K562 (cell line): ENCODE results near the gene BET1L. TPM values are rescaled to one million over a fixed set of nuclear protein-coding genes. Genes with fewer than 3 reads are reported as not detected.

ENCODE experiments used
- ATAC-seq: fragments of 200-7000 bp; cut with Tn5 transposase; 3 replicates; pipeline ENCODE4 v1.9.1; 2020; ENCODE audit warnings: moderate library complexity
- BruUV-seq: library from RNA; stranded (reverse); fragments of 400-500 nt; replicated peaks from 2 replicates; lab custom pipeline; 2021; lab: Mats Ljungman, UMichigan
- CTCF ChIA-PET: fragments of 300-600 bp; formaldehyde crosslinking; extraction: SDS; loops from one replicate; lab custom pipeline; 2021; ENCODE audit warnings: low intra/inter-chr PET ratio; lab: Yijun Ruan, JAX
- POLR2A ChIA-PET: fragments of 300-600, 350-650 bp; sonication (Branson Sonifier 250); formaldehyde crosslinking; extraction: SDS; loops from one replicate; lab custom pipeline; 2021; ENCODE audit warnings: antibody characterized with exemption, inconsistent platforms; lab: Yijun Ruan, JAX
- DNase-seq, 4 experiments: peaks; one replicate each; pipeline versions ENCODE4 v3.0.0 to v3.0.0-alpha.2; 2011 to 2018; ENCODE audit warnings: low spot score in 3 of 4, mixed read lengths in 3 of 4; ENCODE audit errors: extremely low read depth in 1 of 4
- FAIRE-seq: peaks from 2 replicates; lab custom pipeline; 2011; peaks lifted over from hg19 to GRCh38; lab: Jason Lieb, UNC
- H2AFZ ChIP-seq: 2 replicates; pipeline ENCODE4 v1.6.0; 2011; ENCODE audit warnings: low read depth, low read length, control low read depth, inconsistent platforms
- H3K27ac ChIP-seq: fragments of 200-600 bp; 3 replicates; pipeline ENCODE4 v1.8.0; 2011; ENCODE audit warnings: low read depth, mild to moderate bottlenecking, control low read depth, inconsistent platforms, low read length, moderate library complexity, mixed read lengths; ENCODE audit errors: extremely low read depth
- H3K27me3 ChIP-seq, 2 experiments: fragments of 300-600 bp in 1 of 2; 2 replicates in 1 of 2; 3 replicates in 1 of 2; pipeline versions ENCODE4 v1.6.0 to v1.8.0; 2011; ENCODE audit warnings: inconsistent platforms in 2 of 2, low read length in 2 of 2, mild to moderate bottlenecking in 1 of 2, mixed read lengths in 1 of 2, moderate library complexity in 1 of 2; ENCODE audit not compliant: control insufficient read depth in 2 of 2, insufficient read depth in 2 of 2
- H3K36me3 ChIP-seq: fragments of 300-600 bp; 3 replicates; pipeline ENCODE4 v1.8.0; 2011; ENCODE audit warnings: mild to moderate bottlenecking, low read length, inconsistent platforms; ENCODE audit not compliant: control insufficient read depth, insufficient read depth
- H3K4me1 ChIP-seq, 2 experiments: fragments of 200-600 bp in 1 of 2; replicated peaks in 1 of 2; 2 replicates in 1 of 2; 3 replicates in 1 of 2; pipeline versions ENCODE4 v1.5.1 to v1.8.0; 2011; ENCODE audit warnings: inconsistent platforms in 2 of 2, low read length in 2 of 2, mild to moderate bottlenecking in 1 of 2, mixed read lengths in 1 of 2, moderate library complexity in 1 of 2; ENCODE audit not compliant: control insufficient read depth in 2 of 2, insufficient read depth in 2 of 2
- H3K4me2 ChIP-seq: 2 replicates; pipeline ENCODE4 v1.6.1; 2011; ENCODE audit warnings: low read length, control low read depth, inconsistent platforms, mixed read lengths; ENCODE audit not compliant: insufficient read depth
- H3K4me3 ChIP-seq: fragments of 200-600 bp; sonication (generic), shearing (Covaris generic); 2 replicates; pipeline ENCODE4 v1.5.1; 2016; ENCODE audit warnings: control low read depth, inconsistent platforms
- H3K79me2 ChIP-seq: fragments of 200-600 bp; 3 replicates; pipeline ENCODE4 v1.8.0; 2011; ENCODE audit warnings: low read length, inconsistent platforms; ENCODE audit not compliant: control insufficient read depth, insufficient read depth
- H3K9ac ChIP-seq, 2 experiments: 2 replicates each; pipeline versions ENCODE4 v1.6.0 to v1.6.1; 2011; ENCODE audit warnings: low read depth in 2 of 2, low read length in 2 of 2, control low read depth in 1 of 2, inconsistent platforms in 1 of 2, mild to moderate bottlenecking in 1 of 2, mixed read lengths in 1 of 2; ENCODE audit not compliant: insufficient read depth in 1 of 2
- H3K9me1 ChIP-seq: one replicate; pipeline ENCODE4 v1.6.0; 2011; ENCODE audit warnings: inconsistent platforms, mild to moderate bottlenecking, low read length, moderate library complexity; ENCODE audit not compliant: control insufficient read depth, insufficient read depth
- H3K9me3 ChIP-seq: replicated peaks from 2 replicates; pipeline ENCODE4 v1.5.1; 2011; ENCODE audit warnings: low read depth, low read length, inconsistent platforms; ENCODE audit not compliant: control insufficient read depth, insufficient read depth
- H4K20me1 ChIP-seq: replicated peaks from 2 replicates; pipeline ENCODE4 v1.6.1; 2011; ENCODE audit warnings: low read length, inconsistent platforms, mixed read lengths; ENCODE audit not compliant: control insufficient read depth, insufficient read depth
- DDX20 ChIP-seq: fragments of 450-650 bp; IDR thresholded peaks from 2 replicates; pipeline ENCODE4 v1.6.1; 2016; ENCODE audit warnings: missing genetic modification characterization, low read depth, mild to moderate bottlenecking, missing compliant biosample characterization, moderate library complexity
- ETV5 ChIP-seq: sonication (generic); formaldehyde crosslinking; IDR thresholded peaks from 2 replicates; pipeline ENCODE4 v1.4.0; 2020; ENCODE audit warnings: low read depth, mild to moderate bottlenecking, missing genetic modification reagents
- JUND ChIP-seq, 2 experiments: IDR thresholded peaks; 2 replicates in 1 of 2; 3 replicates in 1 of 2; pipeline ENCODE4 v1.6.1; 2011; ENCODE audit warnings: borderline replicate concordance in 2 of 2, low read depth in 2 of 2, low read length in 2 of 2, improper control_type of control experiment in 1 of 2, missing biosample characterization in 1 of 2, missing genetic modification characterization in 1 of 2, missing genetic modification reagents in 1 of 2
- NELFE ChIP-seq: IDR thresholded peaks from 2 replicates; pipeline ENCODE4 v1.6.1; 2011; ENCODE audit warnings: mild to moderate bottlenecking; ENCODE audit not compliant: insufficient read depth, insufficient read length
- ZNF165 ChIP-seq: fragments of 250-450 bp; sonication (Bioruptor Pico); IDR thresholded peaks from 2 replicates; pipeline ENCODE4 v1.4.0; 2020; ENCODE audit warnings: borderline replicate concordance
- WGBS: fragments of 100-300 bp; shearing (Covaris generic); methylation state at CpG from one replicate; pipeline ENCODE4 v1.1.6; 2016; ENCODE audit warnings: low coverage, mixed read lengths; ENCODE audit not compliant: insufficient coverage; ENCODE audit errors: missing lambda C conversion rate; 5-methylcytosine and 5-hydroxymethylcytosine counted together
- in situ Hi-C: fragments of 300-500 bp; cut with MboI; formaldehyde crosslinking; loops from 4 replicates; pipeline ENCODE4 v1.15.0; 2018; ENCODE audit warnings: inconsistent platforms, mixed read lengths
- intact Hi-C: fragments of 100-400 bp; cut with micrococcal nuclease; formaldehyde crosslinking; loops from 2 replicates; pipeline ENCODE4 v1.14.2; 2022
- polyA plus RNA-seq, 8 experiments: library from polyadenylated mRNA; depleted of rRNA in 4 of 8; stranded (reverse) in 5 of 8; unstranded in 3 of 8; fragments of >200 nt; fragmentation: Nextera tagmentation in 2 of 8; fragmentation: Illumina TruSeq in 1 of 8; extraction: Ambion mirVana in 2 of 8; extraction: Trizol in 1 of 8; gene quantifications; 2 replicates each; pipeline versions ENCODE4 v1.2.1 to v1.2.3, GENCODE V29; 2011 to 2014; ENCODE audit warnings: inconsistent platforms in 1 of 8, missing spikeins in 1 of 8
- total RNA-seq, 7 experiments: library from RNA; depleted of rRNA in 6 of 7; stranded (reverse); fragments of >200 nt in 6 of 7; fragmentation: Illumina TruSeq in 2 of 7; extraction: Trizol in 2 of 7; gene quantifications; 2 replicates each; pipeline versions ENCODE4 v1.2.1 to v1.2.3, GENCODE V29; 2011 to 2021; ENCODE audit warnings: low replicate concordance in 1 of 7
- TF ChIP-seq, protein P1 (sequence below): fragments of 150-350 bp; IDR thresholded peaks from 2 replicates; pipeline ENCODE4 v1.6.1; 2014; ENCODE audit warnings: low read depth, mild to moderate bottlenecking, low read length, borderline replicate concordance
- TF ChIP-seq, protein P2 (sequence below), 2 experiments: fragments of 450-650 bp; IDR thresholded peaks; 2 replicates each; pipeline ENCODE4 v1.6.1; 2016; ENCODE audit warnings: mild to moderate bottlenecking in 2 of 2, borderline replicate concordance in 1 of 2, low read depth in 1 of 2, moderate library complexity in 1 of 2

The BET1L gene
- total and polyA plus RNA-seq, 9 of the 15 experiments (the other 6 are each of a cell fraction or from before 2014, with no cell fraction given): 9.9 to 69.1 (median 19.9) TPM

DNA sequence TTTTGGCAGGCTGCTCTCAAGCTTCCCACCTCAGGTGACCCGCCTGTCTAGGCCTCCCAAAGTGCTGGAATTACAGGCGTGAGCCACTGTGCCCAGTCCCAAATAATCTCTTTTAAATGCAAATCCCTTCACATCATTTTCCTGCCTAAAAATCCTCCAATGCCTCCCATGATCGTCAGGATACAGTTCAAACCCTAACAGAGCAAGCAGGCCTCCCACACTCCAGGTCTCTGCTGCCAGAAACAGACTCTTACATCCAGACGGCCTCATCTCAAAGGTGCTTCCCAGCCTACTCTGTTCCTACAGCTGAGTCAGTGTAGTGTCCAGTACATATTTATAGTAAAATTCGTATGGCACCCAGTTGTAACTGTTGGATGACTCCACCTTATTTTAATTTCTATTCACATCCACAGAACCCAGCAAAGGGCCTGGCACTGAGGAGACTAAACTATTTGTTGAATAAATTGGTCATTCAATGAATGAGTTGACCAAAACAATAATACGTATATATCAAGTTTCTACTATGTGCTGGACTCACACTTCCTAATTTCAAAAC lies 20.7 kb upstream of the BET1L start:
- no peak overlapping the region for H3K27ac ChIP-seq
- WGBS: 50% methylated on average over 6 of the region's 6 CpGs
- BruUV-seq: no TSS peak
- DNase-seq (no peak), FAIRE-seq (no peak), ATAC-seq (0 out of 3 replicates have a peak, but pooled peaks have one; percentile 27)
- H3K4me2 ChIP-seq: no peak overlapping the region
- no peak overlapping the region for H3K4me3 ChIP-seq
- H3K36me3 ChIP-seq: peaks cover 23% of the 10 kb centered on the region; the same call in 2 of the 3 replicates
- no peaks in the 10 kb centered on the region for H3K27me3 ChIP-seq
- ChIA-PET CTCF (no interaction called here), POLR2A (interaction anchor here (0.8 to 1.0 kb wide), 3 partner anchors 10 to 21 kb away, joined by 3 to 5 read pairs (median 3); partner anchors contain the start of genes BET1L and RIC8A)
- H4K20me1 ChIP-seq: no peaks in the 10 kb centered on the region
- H3K9me3 ChIP-seq: no peaks in the 10 kb centered on the region; the same call in 1 of the 2 replicates
- H3K79me2 ChIP-seq: peaks cover 3% of the 10 kb centered on the region; the same call in 1 of the 3 replicates
- H3K4me1 ChIP-seq: peaks cover 4 to 8% of the 10 kb centered on the region in 2 experiments; a peak in 4 of 5 replicates
- TF ChIP-seq JUND (IDR thresholded peaks at IDR 0.05; ENCODE audit: borderline replicate concordance, low read depth, low read length) (no peak), JUND (tag; IDR thresholded peaks at IDR 0.05; ENCODE audit: borderline replicate concordance, low read depth, low read length) (no peak), ZNF165 (CRISPR knock-in tag) (no peak), NELFE (no peak), DDX20 (tag) (no peak), ETV5 (CRISPR knock-in tag) (no peak)
- TF ChIP-seq, protein P1, sequence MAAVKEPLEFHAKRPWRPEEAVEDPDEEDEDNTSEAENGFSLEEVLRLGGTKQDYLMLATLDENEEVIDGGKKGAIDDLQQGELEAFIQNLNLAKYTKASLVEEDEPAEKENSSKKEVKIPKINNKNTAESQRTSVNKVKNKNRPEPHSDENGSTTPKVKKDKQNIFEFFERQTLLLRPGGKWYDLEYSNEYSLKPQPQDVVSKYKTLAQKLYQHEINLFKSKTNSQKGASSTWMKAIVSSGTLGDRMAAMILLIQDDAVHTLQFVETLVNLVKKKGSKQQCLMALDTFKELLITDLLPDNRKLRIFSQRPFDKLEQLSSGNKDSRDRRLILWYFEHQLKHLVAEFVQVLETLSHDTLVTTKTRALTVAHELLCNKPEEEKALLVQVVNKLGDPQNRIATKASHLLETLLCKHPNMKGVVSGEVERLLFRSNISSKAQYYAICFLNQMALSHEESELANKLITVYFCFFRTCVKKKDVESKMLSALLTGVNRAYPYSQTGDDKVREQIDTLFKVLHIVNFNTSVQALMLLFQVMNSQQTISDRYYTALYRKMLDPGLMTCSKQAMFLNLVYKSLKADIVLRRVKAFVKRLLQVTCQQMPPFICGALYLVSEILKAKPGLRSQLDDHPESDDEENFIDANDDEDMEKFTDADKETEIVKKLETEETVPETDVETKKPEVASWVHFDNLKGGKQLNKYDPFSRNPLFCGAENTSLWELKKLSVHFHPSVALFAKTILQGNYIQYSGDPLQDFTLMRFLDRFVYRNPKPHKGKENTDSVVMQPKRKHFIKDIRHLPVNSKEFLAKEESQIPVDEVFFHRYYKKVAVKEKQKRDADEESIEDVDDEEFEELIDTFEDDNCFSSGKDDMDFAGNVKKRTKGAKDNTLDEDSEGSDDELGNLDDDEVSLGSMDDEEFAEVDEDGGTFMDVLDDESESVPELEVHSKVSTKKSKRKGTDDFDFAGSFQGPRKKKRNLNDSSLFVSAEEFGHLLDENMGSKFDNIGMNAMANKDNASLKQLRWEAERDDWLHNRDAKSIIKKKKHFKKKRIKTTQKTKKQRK: no peak
- TF ChIP-seq, protein P2, sequence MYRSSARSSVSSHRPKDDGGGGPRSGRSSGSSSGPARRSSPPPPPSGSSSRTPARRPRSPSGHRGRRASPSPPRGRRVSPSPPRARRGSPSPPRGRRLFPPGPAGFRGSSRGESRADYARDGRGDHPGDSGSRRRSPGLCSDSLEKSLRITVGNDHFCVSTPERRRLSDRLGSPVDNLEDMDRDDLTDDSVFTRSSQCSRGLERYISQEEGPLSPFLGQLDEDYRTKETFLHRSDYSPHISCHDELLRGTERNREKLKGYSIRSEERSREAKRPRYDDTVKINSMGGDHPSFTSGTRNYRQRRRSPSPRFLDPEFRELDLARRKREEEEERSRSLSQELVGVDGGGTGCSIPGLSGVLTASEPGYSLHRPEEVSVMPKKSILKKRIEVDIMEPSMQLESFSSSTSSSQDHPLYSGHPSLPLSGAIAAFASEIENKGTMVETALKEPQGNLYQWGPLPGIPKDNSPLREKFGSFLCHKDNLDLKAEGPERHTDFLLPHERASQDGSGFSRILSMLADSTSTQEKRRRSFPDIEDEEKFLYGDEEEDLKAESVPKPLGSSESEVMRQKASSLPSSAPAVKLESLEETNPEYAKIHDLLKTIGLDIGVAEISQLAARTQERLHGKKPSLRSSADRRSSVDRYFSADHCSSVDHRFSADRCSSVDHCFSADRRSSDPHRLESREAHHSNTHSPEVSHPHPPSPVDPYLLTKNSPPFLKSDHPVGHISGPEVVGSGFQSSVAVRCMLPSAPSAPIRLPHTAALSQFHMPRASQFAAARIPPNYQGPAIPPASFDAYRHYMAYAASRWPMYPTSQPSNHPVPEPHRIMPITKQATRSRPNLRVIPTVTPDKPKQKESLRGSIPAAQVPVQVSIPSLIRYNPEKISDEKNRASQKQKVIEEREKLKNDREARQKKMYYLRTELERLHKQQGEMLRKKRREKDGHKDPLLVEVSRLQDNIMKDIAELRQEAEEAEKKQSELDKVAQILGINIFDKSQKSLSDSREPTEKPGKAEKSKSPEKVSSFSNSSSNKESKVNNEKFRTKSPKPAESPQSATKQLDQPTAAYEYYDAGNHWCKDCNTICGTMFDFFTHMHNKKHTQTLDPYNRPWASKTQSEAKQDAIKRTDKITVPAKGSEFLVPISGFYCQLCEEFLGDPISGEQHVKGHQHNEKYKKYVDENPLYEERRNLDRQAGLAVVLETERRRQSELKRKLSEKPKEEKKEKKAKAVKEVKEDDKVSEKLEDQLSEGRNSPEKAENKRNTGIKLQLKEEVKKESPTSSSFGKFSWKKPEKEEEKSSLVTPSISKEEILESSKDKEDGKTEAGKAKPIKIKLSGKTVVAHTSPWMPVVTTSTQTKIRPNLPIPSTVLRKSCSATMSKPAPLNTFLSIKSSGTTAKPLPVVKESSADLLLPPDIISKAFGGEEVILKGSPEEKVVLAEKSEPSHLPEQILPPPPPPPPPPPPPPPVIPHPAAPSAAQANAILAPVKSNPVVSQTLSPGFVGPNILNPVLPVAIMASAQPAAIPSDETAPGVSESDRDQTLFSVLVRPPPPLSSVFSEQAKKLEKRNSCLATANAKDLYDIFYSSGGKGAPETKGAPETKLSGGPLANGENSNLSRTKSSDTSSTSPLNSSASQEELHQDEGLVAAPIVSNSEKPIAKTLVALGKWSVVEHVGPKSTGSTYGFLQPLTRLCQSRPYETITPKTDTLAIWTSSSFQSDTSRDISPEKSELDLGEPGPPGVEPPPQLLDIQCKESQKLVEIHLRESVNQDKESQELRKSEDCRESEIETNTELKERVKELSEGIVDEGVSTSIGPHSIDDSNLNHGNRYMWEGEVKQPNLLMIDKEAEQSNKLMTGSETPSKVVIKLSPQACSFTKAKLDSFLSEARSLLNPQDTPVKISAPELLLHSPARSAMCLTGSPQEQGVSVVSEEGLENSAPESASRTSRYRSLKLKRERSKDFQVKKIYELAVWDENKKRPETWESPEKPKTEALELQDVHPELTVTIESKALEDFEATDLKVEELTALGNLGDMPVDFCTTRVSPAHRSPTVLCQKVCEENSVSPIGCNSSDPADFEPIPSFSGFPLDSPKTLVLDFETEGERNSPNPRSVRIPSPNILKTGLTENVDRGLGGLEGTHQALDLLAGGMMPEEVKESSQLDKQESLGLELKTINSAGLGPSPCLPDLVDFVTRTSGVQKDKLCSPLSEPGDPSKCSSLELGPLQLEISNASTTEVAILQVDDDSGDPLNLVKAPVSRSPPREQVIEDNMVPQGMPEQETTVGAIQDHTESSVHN (IDR thresholded peaks at IDR 0.05; ENCODE audit: borderline replicate concordance in 1 of 2, low read depth in 1 of 2): no peak
- H3K9me1 ChIP-seq: no peaks in the 10 kb centered on the region
- H3K9ac ChIP-seq: no peak overlapping the region
- no peak overlapping the region for H2AFZ ChIP-seq
- intact Hi-C loops (no loop called here), in situ Hi-C loops (no loop called here)
